Measurements from ENCODE around the gene SLC30A9.

SLC30A9 gene

DNA sequence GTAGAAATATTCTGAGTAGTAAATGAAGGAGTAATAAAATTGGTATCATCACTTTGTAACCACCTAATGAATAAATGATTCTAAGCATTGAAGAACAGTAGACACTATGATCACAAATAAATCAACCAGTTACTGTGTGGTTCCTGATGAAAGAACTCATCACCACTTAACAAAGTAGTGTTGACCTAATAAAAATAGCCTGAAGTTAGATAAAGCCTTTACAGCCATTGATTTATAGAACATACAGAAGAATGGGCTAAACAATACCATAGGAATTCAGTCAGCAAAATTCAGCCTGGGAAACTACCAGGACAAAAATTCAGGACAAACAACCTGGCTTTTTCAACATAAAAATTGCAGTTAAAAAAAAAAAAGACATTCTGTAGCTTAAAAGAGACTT is 9.0 kb downstream of the SLC30A9 start:
- no peak for DNase-seq (ENCODE audit: low spot score)

DNA sequence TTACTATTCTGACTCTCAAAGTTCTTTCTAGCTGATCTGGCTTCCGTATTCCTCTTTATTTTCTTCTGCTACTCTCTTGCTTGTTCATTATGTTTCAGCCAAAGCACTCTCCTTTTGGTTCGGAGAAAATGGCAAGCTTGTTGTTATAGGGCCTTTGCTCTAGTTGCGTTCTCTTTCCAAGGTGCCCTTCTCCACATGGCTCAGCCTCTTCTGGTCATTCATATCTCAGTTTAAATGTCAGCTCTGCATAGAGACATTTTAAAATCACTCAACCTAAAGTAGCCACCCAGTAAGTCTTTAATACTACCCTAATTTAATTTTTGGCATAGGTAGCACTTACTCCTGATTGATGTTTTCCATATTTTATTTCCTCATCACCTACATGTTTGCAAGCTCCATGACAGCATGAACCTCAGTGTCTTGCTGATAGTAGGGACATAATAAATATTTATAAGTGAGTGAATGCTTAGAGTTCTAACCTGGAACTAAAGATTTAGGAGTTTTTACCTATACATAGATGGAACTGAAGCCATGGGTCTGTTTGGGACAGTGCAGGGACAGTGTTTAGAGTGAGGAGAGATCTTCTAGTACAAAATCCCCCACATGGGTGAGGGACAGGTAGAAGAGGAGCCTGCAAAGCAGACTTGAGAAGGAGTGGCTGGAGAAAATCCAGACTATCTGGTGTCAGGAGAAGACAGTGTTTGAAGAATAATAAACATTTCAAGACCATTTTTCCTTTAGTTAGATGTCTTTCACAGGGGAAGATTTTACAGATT is 17.9 kb downstream of the SLC30A9 start:
- DNase-seq (ENCODE audit: low spot score), result no peak

DNA sequence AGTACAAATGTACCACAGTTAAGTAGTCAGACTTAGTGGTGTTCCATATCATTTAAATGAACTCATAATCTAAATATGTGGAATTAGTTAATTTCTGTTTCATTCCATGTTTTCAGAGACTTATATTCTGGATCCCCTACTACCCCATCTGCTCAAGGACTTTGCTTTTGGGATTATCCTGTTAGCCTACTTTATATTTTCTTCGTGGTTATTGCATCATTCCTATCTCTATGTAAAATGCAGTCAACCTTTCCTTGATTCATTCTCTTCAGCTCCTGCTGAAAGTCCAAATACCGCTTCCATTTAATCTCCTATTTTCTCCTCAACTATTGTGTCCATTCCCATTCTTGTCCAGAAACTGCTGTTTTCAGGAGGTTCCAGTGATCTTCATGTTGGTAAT is 25.1 kb downstream of the SLC30A9 start:
- DNase-seq (ENCODE audit: low spot score), result no peak

DNA sequence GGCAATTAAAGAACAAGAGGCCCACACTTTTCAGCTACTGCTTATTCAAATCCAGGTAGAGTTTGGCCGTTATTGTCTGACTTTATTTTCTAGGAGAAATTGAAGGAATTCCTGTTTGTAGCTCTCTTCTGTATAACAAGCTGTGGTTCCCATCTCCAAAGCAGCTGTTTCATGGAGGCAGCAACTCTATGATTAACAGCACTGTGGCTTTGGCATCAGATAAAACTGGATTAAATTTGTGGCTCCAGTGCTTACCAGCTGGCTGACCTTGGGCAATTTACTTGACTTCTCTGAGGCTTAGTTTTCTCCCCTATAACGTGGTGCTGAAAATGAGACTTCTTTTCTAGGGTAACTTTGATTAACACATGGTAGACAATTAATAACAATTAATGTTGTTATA is 28.1 kb downstream of the SLC30A9 start:
- DNase-seq (ENCODE audit: low spot score), result no peak

DNA sequence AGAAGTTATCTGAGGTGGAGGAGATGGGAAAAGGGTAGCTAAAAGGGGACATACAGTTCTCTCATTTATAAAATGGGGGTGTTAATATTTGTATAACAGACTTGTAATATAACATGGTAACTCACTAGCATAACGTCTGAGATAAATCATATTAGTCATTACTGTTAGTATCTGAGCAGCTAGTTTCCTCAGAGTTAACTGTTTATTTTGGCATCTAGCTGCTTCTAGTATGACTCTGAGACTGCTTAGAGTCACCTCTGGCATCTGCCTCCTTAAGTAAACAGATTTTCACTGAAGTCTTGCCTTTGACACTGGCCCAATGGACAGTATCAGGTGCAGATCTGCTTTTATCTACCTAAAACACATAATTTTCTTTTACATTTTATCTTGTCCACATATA is 58.1 kb downstream of the SLC30A9 start:
- DNase-seq (ENCODE audit: low spot score), result no peak

DNA sequence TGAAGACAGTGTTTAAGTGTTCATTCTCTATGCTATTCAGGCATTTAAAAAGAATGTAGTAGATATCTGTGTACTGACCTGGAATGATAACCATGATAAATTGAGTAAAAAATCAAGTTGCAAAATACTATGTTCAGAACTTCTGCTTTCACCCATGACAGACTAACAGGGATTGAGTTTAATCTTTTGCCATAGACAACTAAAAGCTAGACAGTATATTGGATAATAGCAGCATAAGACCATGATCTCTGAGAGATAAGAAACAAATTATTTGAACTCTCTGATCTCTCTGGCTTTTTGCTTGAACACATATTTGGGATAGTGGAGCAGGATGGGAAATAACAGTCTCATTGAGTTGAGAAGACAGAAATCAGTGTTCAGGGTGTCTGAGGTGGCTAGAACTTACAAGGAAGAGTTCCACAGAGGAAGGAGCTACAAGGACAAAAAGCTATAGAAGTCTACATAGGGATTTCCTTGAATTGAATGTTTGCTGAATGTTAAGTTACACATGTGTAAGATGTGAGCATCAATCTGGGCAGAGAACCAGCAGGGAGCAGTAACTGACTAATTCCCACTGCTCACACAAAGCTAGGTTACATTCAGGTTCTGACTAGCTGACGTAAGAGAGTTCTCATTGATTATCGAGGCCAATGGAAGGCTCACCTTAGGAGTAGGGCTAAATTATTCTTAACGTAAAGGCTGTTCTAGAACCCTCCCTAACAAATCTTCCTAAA is 60.4 kb downstream of the SLC30A9 start:
- DNase-seq (ENCODE audit: low spot score), result no peak

DNA sequence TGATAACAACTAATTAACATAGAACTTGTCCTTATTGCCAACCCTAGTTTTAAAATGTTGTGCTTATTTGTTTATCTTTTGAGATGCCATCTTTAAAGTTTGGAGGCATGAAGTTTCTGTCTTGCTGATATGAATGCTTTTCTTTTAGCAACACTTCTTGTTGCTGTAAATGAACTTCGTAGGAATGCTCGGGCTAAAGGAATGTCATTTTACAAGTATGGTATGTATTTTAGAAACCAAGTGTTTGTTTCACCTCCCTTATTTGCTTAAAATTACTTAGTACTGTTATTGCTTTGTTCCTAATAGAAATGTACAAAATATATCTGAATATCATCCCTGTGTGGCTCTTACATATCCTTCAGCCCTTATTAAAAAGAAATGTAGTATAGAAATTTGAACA is 76.1 kb downstream of the SLC30A9 start:
- DNase-seq (ENCODE audit: low spot score), result no peak

DNA sequence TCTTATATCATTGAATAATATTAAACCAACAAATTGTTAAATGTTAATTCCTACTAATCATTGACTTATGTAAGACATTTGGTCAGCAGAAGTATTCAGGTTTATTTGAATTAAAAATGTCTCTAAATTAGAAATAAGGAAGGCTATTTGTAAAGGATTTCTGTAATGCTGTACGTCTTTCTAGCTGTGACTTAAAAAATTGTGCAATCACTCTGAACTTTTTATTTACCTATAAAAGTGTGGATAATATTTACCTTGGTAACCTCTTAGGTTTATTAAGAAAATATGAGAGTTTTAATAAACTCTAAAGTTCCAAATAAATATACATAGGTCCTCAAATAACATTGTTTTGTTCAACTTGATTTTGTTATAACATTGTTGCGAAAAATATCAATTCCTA is 76.9 kb downstream of the SLC30A9 start:
- DNase-seq (ENCODE audit: low spot score), result no peak

DNA sequence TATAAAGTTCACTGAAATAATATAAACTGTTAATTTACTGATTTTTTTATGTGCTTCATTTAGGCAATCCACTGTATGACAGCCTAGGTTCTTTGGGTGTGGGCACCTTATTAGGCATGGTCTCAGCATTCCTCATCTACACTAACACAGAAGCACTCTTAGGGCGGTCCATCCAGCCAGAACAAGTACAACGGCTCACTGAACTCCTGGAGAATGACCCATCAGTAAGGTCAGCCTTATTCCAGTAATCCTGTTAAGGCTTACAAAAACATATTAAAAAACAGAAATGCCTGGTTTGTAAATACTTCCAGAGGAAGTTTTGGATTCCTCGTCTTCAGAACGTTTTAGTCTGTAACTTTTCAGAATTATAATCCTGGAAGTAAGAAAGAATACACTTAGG is 80.1 kb downstream of the SLC30A9 start:
- no peak for DNase-seq (ENCODE audit: low spot score)

DNA sequence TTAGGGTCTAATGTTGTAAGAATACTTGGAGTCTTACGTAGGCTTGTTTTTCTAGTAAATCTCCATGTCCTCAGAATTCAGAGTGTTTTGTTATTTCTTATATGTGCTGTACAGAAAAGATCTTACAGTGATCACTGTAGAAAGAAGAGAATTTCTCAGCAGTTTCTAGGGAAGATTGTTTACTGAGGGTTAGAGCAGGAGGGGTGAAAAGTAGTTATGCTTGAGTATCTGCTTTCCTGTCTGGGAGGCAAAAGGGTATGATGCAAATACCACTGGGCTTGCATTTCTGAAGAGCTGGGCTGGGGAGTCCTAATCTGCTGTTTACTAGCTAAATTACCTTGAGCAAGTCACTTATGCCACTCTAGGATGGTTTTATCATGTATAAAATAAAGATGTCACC is 84.0 kb downstream of the SLC30A9 start:
- no peak for DNase-seq (ENCODE audit: low spot score)

DNA sequence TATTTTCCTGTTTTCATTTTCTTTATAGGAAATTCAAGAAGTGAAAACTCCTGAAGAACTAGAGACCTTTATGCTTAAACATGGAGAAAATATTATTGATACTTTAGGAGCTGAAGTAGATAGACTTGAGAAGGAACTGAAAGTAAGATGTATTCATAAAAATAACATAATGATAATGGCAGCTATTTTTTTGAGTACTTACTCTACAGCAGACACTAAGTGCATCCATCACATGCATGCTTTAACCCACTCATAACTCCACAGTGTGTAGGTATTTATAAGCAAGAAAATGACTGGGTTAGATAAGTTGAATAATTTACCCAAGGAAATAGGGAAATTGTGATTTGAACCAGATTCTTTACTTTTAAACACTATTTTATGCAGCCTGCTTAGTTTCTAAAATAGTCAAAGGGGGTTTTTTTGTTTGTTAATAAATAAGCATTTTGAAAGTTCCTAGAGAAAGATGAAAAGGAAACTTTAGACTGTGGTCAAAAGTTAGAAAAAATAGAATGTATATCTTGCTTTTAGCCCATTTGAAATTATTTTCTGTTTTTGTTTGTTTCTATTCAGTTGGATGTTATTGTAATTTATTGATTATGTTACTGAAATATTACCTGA is 88.0 kb downstream of the SLC30A9 start:
- no peak for DNase-seq (ENCODE audit: low spot score)

DNA sequence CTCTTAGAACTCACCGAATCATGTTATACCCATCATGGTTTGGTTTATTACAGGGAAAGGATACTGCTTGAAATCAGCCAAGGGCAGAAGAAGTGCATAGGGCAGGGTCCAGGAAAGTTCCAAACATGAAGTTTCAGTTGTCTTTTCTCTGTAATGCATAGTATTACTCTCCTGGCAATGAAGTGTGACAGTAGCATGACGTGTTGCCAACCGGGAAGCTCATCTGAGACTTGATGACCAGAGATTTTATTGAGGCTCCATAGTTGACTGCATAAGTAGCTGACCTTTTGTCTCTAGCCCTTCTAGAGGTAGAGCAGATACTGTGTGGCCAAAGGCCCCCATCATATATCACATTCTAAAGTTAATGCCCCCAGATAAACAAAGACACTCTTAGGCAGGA is 90.0 kb downstream of the SLC30A9 start:
- DNase-seq (ENCODE audit: low spot score), result no peak

DNA sequence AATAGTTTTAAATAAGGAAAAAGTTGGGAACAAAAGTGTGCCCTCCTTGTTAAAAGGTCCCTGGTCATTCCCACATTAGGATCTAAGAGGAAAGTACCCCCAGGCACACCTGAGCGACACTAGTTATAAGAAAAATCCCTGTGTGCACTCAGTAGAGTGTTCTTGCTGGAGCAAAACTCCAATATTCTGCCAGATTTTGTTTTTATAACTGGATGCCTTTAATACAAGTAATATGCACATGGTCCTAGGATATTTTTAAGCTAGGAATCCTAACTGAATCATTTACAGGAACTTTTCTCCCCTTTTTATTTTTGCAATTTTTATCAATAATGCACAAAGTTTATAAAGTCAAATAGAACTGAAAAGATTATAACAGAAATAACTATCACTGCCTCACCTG is 93.5 kb downstream of the SLC30A9 start:
- no peak for DNase-seq (ENCODE audit: low spot score)

DNA sequence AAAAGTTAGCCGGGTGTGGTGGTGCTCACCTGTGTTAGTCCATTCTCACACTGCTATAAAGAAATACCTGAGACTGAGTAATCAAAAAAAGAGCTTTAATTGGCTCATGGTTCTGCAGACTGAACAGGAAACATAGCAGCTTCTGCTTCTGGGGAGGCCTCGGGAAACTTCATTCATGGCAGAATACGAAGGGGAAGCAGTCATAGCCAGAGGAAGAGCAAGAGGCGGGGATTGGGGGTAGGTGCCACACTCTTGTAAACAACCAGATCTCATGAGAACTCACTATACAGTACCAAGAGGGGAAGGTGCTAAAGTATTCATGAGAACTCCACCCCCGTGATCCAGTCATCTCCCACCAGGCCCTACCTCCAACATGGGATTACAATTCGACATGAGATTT is 98.1 kb downstream of the SLC30A9 start:
- DNase-seq (ENCODE audit: low spot score), result no peak

DNA sequence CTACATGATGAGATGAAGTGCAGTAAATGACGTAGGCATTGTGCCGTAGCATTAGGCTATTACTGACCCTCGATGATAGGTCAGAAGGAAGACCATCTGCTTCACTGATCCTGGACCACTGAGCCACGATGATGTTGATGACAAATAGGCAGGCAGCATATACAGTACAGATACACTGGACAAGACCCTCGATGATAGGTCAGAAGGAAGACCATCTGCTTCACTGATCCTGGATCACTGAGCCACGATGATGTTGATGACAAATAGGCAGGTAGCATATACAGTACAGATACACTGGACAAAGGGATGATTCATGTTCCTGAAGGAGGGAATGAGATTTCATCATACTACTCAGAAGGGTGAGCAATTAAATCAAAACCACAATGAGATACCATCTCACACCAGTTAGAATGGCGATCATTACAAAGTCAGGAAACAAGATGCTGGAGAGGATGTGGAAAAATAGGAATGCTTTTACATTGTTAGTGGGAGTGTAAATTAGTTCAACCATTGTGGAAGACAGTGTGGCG is 111.2 kb downstream of the SLC30A9 start:
- no peak for DNase-seq (ENCODE audit: low spot score)

DNA sequence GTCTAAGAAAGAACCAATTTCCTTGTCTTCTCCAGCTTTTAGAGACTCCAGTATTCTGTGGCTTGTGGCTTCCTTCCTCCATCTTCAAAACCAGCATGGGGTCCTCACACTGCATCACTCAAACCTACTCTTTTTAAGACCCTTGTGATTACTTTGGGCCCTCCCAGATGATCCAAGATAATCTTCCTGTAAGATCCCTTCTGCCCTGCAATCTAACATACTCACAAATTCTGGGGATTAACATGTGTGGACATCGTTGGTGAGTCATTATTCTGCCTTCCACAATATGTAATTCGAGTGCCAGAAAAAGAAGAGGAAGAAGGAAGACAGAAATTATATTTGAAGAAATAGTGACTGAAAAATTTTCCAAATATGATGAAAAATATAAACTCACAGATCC is 114.2 kb downstream of the SLC30A9 start:
- DNase-seq (ENCODE audit: low spot score), result no peak

DNA sequence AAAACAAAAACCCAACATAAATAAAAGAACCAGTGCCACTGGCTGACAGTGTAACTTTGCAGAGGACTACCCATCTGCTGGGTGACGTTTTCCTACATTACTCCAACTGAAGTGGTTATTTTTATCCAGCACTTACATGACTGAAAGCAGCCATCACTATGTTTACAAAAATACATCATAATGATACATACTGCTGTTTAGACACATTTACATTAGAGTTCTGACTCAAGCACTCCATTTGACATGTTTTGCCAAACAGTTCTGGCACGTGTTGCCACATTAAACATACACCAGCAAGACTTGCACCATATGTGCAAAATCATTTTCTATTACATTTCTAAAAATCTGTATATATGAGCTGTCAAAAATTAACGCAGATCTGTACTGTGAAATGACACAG is 122.5 kb downstream of the SLC30A9 start:
- DNase-seq (ENCODE audit: low spot score), result no peak

DNA sequence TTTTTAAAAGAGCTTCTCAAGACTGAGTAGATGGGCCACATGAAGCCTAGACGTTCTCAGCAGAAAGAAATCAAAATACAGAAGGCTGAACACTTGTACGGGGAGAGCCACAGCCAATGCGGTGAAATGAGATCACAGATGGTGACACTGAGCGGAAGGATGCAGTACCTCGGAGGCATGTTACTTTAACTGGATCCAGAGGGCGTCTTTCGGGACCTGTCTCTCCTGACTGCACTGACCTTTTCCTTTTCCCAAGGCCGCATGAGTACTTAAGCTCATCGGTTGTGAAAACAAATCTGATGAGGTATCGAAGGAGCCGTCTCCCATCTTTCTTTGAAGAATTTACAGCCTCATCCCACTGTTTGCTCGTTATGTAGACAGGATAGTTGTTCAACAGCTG is 129.6 kb downstream of the SLC30A9 start:
- no peak for DNase-seq (ENCODE audit: low spot score)

DNA sequence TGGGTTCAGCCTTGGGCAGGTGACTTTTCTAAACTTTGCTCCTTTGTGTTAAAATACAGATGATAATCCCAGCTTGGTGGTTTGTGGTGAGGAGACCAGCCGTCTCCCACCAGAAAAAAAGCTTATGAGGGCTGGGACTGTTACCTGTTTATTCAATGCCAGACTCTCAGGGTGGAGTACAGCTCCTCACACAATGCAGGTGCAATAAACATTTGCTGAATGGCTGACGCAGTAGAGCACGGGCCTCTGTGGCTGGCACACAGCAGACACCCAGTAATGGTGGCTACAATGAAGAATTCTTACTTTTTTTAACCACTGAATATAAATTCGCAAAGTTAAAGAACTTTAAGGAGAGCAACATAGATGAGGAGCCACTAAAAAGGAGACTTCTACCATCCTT is 131.9 kb downstream of the SLC30A9 start:
- no peak for DNase-seq (ENCODE audit: low spot score)

DNA sequence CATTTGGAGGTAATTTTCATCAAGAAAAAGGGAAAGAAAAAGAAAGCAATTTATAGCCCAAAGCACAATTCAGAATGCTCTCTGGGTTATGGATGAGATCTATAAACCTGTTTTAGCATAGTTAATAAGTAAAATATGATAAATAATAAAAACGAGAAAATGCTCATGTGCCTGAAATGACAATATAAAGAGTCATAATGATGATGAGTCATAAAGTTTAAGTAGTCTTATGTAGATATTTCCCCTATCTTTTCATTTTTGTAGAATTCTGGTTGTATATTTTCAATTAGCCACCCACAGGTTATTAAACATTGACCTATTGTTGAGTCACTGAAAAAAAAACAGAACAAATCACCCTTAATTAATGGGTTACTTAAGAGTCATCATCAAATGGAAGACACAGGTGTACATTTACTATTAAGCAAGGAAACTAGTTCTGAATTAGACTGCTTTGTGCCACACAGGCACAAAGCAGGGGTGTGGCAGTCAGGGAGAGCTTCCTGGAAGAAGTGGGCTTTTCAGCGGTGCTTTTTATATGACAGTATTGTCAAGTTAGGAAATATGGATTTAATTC is 132.8 kb downstream of the SLC30A9 start:
- no peak for DNase-seq (ENCODE audit: low spot score)

DNA sequence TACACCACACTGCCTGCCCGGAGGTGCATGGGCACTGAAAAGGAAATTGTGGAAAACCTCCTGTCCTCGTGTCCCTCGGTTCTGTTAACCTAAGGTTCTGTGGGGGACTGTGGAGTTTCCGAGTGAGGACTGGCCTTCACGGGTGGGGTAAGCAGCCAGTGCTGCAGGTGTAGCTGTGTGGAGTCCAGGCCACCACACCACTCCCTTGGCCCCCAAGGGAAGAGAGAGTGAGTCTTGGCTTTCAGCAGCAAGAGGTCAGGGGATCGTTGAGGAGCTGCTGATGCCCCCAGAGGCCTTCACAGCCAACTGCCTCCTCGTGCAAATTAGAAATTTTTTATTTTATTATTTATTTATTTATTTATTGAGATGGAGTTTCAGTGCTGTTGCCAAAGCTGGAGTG is 141.8 kb downstream of the SLC30A9 start:
- no peak for DNase-seq (ENCODE audit: low spot score)

DNA sequence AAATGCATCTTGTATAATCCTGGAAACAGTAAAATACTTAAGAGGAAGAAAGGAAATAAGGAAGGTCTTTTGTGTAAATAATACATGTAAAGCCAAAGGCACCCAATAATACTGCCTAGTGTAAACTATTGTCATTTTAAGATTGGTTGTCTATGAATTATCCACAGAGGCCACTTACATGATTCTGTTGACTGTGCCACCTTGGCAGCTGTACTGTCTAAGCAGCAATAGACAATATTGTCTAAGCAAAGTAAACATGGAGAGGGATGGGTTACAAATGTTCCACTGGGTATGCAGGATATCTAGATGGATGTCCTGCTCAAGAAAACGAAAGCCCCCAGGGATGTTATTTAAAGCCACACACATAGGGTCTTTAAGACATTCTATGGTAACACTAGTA is 142.7 kb downstream of the SLC30A9 start:
- no peak for DNase-seq (ENCODE audit: low spot score)

DNA sequence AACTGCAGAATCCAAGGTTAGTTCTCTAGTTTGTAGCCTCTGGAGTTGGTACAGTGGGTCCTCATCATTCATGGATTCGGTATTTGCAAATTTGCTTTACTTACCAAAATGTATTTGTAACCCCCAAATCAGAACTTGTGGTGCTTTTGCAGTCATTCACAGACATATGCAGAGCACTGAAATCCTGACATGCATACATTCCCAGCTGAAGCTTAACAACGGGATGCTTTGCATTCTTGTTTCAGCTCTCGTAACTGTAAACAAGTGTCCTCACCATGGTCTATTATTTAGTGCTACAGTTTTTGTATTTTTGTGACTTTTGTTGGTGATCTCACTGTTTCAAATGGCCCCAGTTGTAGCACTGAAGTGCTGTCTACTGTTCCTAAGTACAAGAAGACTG is 146.0 kb downstream of the SLC30A9 start:
- no peak for DNase-seq (ENCODE audit: low spot score)
